Measurements from ENCODE around the gene MTF2.

GRCh38 chr1:93151474-93151873, 72.4 kb downstream of the MTF2 start:
- no peak for TF ChIP-seq CTCF (IDR thresholded peaks at IDR 0.05)
- no peak for TF ChIP-seq POLR2A (IDR thresholded peaks at IDR 0.05)

All from uterus (tissue), 2 donors.